Adrenal gland (tissue), 5 donors: Measurements from ENCODE around the gene POLE2.

Source experiments
- POLR2A ChIP-seq, 2 donors: fragments of 450-650 bp; IDR thresholded peaks; one replicate each; pipeline ENCODE4 v1.6.1; 2017; ENCODE audit warnings: antibody characterized with exemption in 2 of 2, mild to moderate bottlenecking in 2 of 2, moderate library complexity in 1 of 2
- TF ChIP-seq, protein P1 (sequence below), 6 experiments: fragments of 450-650 bp in 4 of 6; fragments of 200-600 bp in 2 of 6; sonication (generic) in 1 of 6; IDR thresholded peaks; 1 replicate in 5 of 6; 2 replicates in 1 of 6; pipeline versions ENCODE4 v1.5.1 to v1.8.0; 2016 to 2021; ENCODE audit warnings: antibody characterized with exemption in 6 of 6, mild to moderate bottlenecking in 2 of 6, moderate library complexity in 1 of 6
- donor health status: DM: no; HTN: no; CAD: no.

- TF ChIP-seq, protein P1, sequence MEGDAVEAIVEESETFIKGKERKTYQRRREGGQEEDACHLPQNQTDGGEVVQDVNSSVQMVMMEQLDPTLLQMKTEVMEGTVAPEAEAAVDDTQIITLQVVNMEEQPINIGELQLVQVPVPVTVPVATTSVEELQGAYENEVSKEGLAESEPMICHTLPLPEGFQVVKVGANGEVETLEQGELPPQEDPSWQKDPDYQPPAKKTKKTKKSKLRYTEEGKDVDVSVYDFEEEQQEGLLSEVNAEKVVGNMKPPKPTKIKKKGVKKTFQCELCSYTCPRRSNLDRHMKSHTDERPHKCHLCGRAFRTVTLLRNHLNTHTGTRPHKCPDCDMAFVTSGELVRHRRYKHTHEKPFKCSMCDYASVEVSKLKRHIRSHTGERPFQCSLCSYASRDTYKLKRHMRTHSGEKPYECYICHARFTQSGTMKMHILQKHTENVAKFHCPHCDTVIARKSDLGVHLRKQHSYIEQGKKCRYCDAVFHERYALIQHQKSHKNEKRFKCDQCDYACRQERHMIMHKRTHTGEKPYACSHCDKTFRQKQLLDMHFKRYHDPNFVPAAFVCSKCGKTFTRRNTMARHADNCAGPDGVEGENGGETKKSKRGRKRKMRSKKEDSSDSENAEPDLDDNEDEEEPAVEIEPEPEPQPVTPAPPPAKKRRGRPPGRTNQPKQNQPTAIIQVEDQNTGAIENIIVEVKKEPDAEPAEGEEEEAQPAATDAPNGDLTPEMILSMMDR (IDR thresholded peaks at IDR 0.05): no peak
- peak; percentile 34 to 57 for TF ChIP-seq POLR2A (IDR thresholded peaks at IDR 0.05)
These were observed 53.3 kb downstream of the POLE2 start, which contains the start of gene DNAAF2 for GRCh38 chr14:49634547-49635334.
